Measurements from ENCODE around the gene ENOSF1.

DNA sequence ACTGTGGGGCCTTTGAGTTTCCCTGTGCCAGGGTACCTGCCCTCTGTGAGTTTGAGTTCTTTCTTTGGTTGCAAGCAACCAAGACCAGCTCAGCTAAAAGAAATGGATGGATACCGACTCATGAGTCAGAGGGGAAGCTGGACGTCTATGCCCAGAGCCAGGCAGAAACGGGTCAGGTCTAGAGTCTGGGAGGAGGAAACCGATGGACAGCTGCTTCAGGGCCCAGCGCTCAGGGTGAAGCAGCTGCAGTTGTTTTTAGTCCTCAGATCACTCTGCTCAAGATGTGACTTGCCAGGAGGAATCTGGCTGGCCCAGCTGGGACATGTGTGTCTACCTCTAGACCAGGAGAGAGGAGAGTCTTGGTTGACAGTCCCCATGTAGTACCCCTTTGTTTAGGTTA, 65.1 kb downstream of the ENOSF1 start:
- no peak for TF ChIP-seq POLR2A (IDR thresholded peaks at IDR 0.05; ENCODE audit: low read length)
- TF ChIP-seq GATA1 (IDR thresholded peaks at IDR 0.05; ENCODE audit: low read depth, low read length), result no peak
